PC-3 (cell line): ENCODE measurements around the gene TOMM20L.

ENCODE experiments used
- EZH2 ChIP-seq: fragments of 300-600 bp; sonication (generic); IDR thresholded peaks from one replicate; pipeline ENCODE4 v1.6.1; 2017; ENCODE audit warnings: antibody characterized with exemption, mild to moderate bottlenecking, low read length; ENCODE audit not compliant: unreplicated experiment
- EZH2phosphoT487 ChIP-seq: fragments of 300-600 bp; sonication (generic); IDR thresholded peaks from 2 replicates; pipeline ENCODE4 v1.6.1; 2018; ENCODE audit warnings: mild to moderate bottlenecking, antibody characterized with exemption, low read length, borderline replicate concordance
- TF ChIP-seq, protein P1 (sequence below): fragments of 300-600 bp; sonication (generic); conservative IDR thresholded peaks from 2 replicates; pipeline ENCODE4 v1.5.1; 2017; ENCODE audit warnings: antibody characterized with exemption, low read depth, mild to moderate bottlenecking, low read length

DNA sequence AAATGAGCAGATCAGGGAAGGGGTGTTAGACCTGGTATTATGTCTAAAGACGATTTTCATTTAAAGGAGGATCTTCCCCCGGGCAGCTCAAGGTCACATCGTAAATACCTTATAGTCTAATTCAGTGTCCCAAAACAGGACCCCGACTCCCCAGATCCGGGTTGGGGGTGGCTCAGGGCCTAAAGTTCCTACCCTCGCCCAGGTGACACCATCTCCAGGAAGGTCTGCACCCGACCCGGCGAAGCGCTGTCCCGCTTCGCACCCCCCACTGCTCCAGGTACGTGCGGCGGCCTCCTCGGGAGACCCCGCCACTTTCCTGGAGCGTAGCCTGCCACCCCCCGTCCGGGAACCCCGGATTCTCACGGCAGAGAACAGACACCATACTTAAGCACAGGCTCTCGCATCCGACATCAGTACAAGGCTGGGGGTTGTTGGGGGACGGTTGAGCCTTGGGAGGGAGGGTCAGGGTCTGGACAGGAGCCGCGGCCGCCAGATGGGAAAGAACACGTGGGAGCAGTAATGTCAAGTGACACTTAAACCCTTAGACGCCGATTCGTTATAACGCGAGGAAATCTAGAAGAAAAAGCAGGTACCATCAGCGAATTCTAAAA, 31.0 kb downstream of the TOMM20L start:
- TF ChIP-seq, protein P1, sequence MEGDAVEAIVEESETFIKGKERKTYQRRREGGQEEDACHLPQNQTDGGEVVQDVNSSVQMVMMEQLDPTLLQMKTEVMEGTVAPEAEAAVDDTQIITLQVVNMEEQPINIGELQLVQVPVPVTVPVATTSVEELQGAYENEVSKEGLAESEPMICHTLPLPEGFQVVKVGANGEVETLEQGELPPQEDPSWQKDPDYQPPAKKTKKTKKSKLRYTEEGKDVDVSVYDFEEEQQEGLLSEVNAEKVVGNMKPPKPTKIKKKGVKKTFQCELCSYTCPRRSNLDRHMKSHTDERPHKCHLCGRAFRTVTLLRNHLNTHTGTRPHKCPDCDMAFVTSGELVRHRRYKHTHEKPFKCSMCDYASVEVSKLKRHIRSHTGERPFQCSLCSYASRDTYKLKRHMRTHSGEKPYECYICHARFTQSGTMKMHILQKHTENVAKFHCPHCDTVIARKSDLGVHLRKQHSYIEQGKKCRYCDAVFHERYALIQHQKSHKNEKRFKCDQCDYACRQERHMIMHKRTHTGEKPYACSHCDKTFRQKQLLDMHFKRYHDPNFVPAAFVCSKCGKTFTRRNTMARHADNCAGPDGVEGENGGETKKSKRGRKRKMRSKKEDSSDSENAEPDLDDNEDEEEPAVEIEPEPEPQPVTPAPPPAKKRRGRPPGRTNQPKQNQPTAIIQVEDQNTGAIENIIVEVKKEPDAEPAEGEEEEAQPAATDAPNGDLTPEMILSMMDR, result no peak
- no peak for TF ChIP-seq EZH2
- TF ChIP-seq EZH2phosphoT487, result no peak
